SK-N-SH (cell line): ENCODE results near the gene PRKG1. TPM values are rescaled to one million over a fixed set of nuclear protein-coding genes. Genes with fewer than 3 reads are reported as not detected.

Experiments
- CTCF ChIA-PET: fragments of 300-600, 350-600 bp; formaldehyde crosslinking; extraction: SDS; loops from one replicate; lab custom pipeline; 2021; lab: Yijun Ruan, JAX
- POLR2A ChIA-PET: fragments of 350-600 bp; sonication (Branson Sonifier 250); formaldehyde crosslinking; extraction: SDS; loops from one replicate; lab custom pipeline; 2020; ENCODE audit warnings: antibody characterized with exemption, inconsistent platforms; lab: Yijun Ruan, JAX
- DNase-seq: peaks from one replicate; pipeline ENCODE4 v3.0.0; 2012
- H2AFZ ChIP-seq: fragments of 200-600 bp; sonication (generic); 2 replicates; pipeline ENCODE4 v1.8.1; 2016; ENCODE audit warnings: antibody characterized with exemption, mild to moderate bottlenecking, low read depth
- H3F3A ChIP-seq: fragments of 200-600 bp; sonication (generic); replicated peaks from 2 replicates; pipeline ENCODE3; 2016; ENCODE audit warnings: antibody characterized with exemption, mild to moderate bottlenecking; ENCODE audit not compliant: insufficient read depth
- H3K27ac ChIP-seq, 2 experiments: fragments of 200-500 bp in 1 of 2; fragments of 200-600 bp in 1 of 2; sonication (Bioruptor generic) in 1 of 2; sonication (generic), shearing (Covaris generic) in 1 of 2; 2 replicates each; pipeline versions ENCODE4 v1.5.1 to v1.6.1; 2014 to 2016; ENCODE audit warnings: low read depth in 2 of 2, inconsistent platforms in 1 of 2, low read length in 1 of 2, mild to moderate bottlenecking in 1 of 2, mixed read lengths in 1 of 2
- H3K27me3 ChIP-seq: fragments of 200-600 bp; sonication (generic), shearing (Covaris generic); 2 replicates; pipeline ENCODE4 v1.6.1; 2016; ENCODE audit warnings: mixed run types; ENCODE audit not compliant: insufficient read depth
- H3K36me3 ChIP-seq, 2 experiments: fragments of 200-500 bp in 1 of 2; fragments of 200-600 bp in 1 of 2; sonication (Bioruptor generic) in 1 of 2; sonication (generic) in 1 of 2; replicated peaks in 1 of 2; 2 replicates each; pipeline versions ENCODE3 to v1.5.1; 2014 to 2016; ENCODE audit warnings: low read length in 1 of 2, mild to moderate bottlenecking in 1 of 2; ENCODE audit not compliant: insufficient read depth in 2 of 2, control insufficient read depth in 1 of 2
- H3K4me1 ChIP-seq, 2 experiments: fragments of 200-500 bp in 1 of 2; fragments of 200-600 bp in 1 of 2; sonication (Bioruptor generic) in 1 of 2; sonication (generic), shearing (Covaris generic) in 1 of 2; 2 replicates each; pipeline versions ENCODE4 v1.5.1 to v1.6.1; 2014 to 2016; ENCODE audit warnings: low read depth in 1 of 2, low read length in 1 of 2, mixed run types in 1 of 2; ENCODE audit not compliant: insufficient read depth in 2 of 2, control insufficient read depth in 1 of 2
- H3K4me2 ChIP-seq: fragments of 200-600 bp; sonication (generic), shearing (Covaris generic); 2 replicates; pipeline ENCODE4 v1.6.1; 2017; ENCODE audit warnings: mixed run types
- H3K4me3 ChIP-seq, 2 experiments: fragments of 200-500 bp in 1 of 2; fragments of 200-600 bp in 1 of 2; sonication (Bioruptor generic) in 1 of 2; sonication (generic), shearing (Covaris generic) in 1 of 2; 2 replicates each; pipeline versions ENCODE4 v1.5.1 to v1.8.1; 2014 to 2016; ENCODE audit warnings: low read depth in 2 of 2, inconsistent platforms in 1 of 2, low read length in 1 of 2, mild to moderate bottlenecking in 1 of 2, mixed read lengths in 1 of 2, moderate library complexity in 1 of 2
- H3K79me2 ChIP-seq: fragments of 200-600 bp; sonication (generic); 2 replicates; pipeline ENCODE4 v1.8.1; 2017; ENCODE audit warnings: mild to moderate bottlenecking; ENCODE audit not compliant: insufficient read depth
- H3K9ac ChIP-seq: fragments of 200-600 bp; sonication (generic); 2 replicates; pipeline ENCODE4 v1.6.1; 2017; ENCODE audit warnings: mixed run types
- H3K9me2 ChIP-seq: fragments of 200-600 bp; sonication (generic); 2 replicates; pipeline ENCODE4 v1.6.1; 2017; ENCODE audit warnings: mixed run types
- H3K9me3 ChIP-seq: fragments of 200-600 bp; sonication (generic); 2 replicates; pipeline ENCODE4 v1.6.1; 2017; ENCODE audit warnings: mixed run types, mild to moderate bottlenecking, moderate library complexity
- H4K20me1 ChIP-seq: fragments of 200-600 bp; sonication (generic); 2 replicates; pipeline ENCODE4 v1.6.1; 2017; ENCODE audit warnings: mild to moderate bottlenecking, mixed run types; ENCODE audit not compliant: insufficient read depth
- EP300 ChIP-seq, 2 experiments: IDR thresholded peaks; 2 replicates each; pipeline versions ENCODE4 v1.4.0 to v1.6.1; 2012; ENCODE audit warnings: borderline replicate concordance in 1 of 2, low read depth in 1 of 2, low read length in 1 of 2
- EZH2phosphoT487 ChIP-seq: fragments of 200-600 bp; sonication (generic); IDR thresholded peaks from 2 replicates; pipeline ENCODE4 v1.6.1; 2017; ENCODE audit warnings: low read depth, mixed run types, mild to moderate bottlenecking, antibody characterized with exemption, moderate library complexity, borderline replicate concordance
- FOSL2 ChIP-seq: IDR thresholded peaks from 2 replicates; pipeline ENCODE4 v1.4.0; 2012; ENCODE audit warnings: low read depth, mild to moderate bottlenecking, moderate library complexity, borderline replicate concordance
- FOXJ3 ChIP-seq: sonication (generic); formaldehyde crosslinking; IDR thresholded peaks from 2 replicates; pipeline ENCODE4 v1.5.1; 2020; ENCODE audit warnings: mild to moderate bottlenecking, missing genetic modification reagents
- FOXM1 ChIP-seq: IDR thresholded peaks from 2 replicates; pipeline ENCODE4 v1.4.0; 2012; ENCODE audit warnings: low read depth, mild to moderate bottlenecking
- GATA2 ChIP-seq: sonication (generic); formaldehyde crosslinking; IDR thresholded peaks from 2 replicates; pipeline ENCODE4 v1.5.0; 2020; ENCODE audit warnings: mild to moderate bottlenecking, missing genetic modification reagents
- JUND ChIP-seq: IDR thresholded peaks from 2 replicates; pipeline ENCODE4 v1.4.0; 2012
- NFIC ChIP-seq: IDR thresholded peaks from 2 replicates; pipeline ENCODE4 v1.4.0; 2012; ENCODE audit warnings: borderline replicate concordance
- POLR2AphosphoS5 ChIP-seq: IDR thresholded peaks from 2 replicates; pipeline ENCODE4 v1.6.1; 2012; ENCODE audit warnings: low read depth, low read length
- RAD21 ChIP-seq: IDR thresholded peaks from 2 replicates; pipeline ENCODE4 v1.6.1; 2012; ENCODE audit warnings: mild to moderate bottlenecking, low read length
- RXRA ChIP-seq: IDR thresholded peaks from 2 replicates; pipeline ENCODE4 v1.4.0; 2012; ENCODE audit warnings: low read depth, mild to moderate bottlenecking, borderline replicate concordance
- SMC3 ChIP-seq: IDR thresholded peaks from 2 replicates; pipeline ENCODE4 v1.6.1; 2012; ENCODE audit warnings: low read depth, low read length, improper control_type of control experiment
- TCF12 ChIP-seq: IDR thresholded peaks from 2 replicates; pipeline ENCODE4 v1.4.0; 2012
- TEAD4 ChIP-seq: IDR thresholded peaks from 2 replicates; pipeline ENCODE4 v1.4.0; 2012; ENCODE audit warnings: mild to moderate bottlenecking, borderline replicate concordance; ENCODE audit not compliant: insufficient read depth
- YY1 ChIP-seq: IDR thresholded peaks from 2 replicates; pipeline ENCODE4 v1.4.0; 2012; ENCODE audit warnings: low read depth, mild to moderate bottlenecking
- WGBS: methylation state at CpG from one replicate; pipeline ENCODE4 v1.1.6; 2017; ENCODE audit warnings: low lambda C conversion rate; 5-methylcytosine and 5-hydroxymethylcytosine counted together
- polyA plus RNA-seq, 3 experiments: library from polyadenylated mRNA; depleted of rRNA; stranded (reverse); fragments of >200 nt; gene quantifications; 2 replicates each; pipeline ENCODE4 v1.2.3, GENCODE V29; 2012
- TF ChIP-seq, protein P1 (sequence below): IDR thresholded peaks from 2 replicates; pipeline ENCODE4 v1.6.1; 2012; ENCODE audit warnings: mild to moderate bottlenecking, low read depth, low read length, moderate library complexity
- TF ChIP-seq, protein P2 (sequence below): fragments of 150-350 bp; IDR thresholded peaks from 2 replicates; pipeline ENCODE4 v1.6.1; 2017; ENCODE audit warnings: antibody characterized with exemption, low read length, low read depth, borderline replicate concordance
- TF ChIP-seq, protein P3 (sequence below): fragments of 150-350 bp; IDR thresholded peaks from 2 replicates; pipeline ENCODE4 v1.6.1; 2016; ENCODE audit warnings: mild to moderate bottlenecking, low read depth, low read length
- TF ChIP-seq, protein P4 (sequence below): IDR thresholded peaks from 2 replicates; pipeline ENCODE4 v1.4.0; 2012; ENCODE audit warnings: low read depth, borderline replicate concordance
- TF ChIP-seq, protein P5 (sequence below): IDR thresholded peaks from 2 replicates; pipeline ENCODE4; 2012
- TF ChIP-seq, protein P6 (sequence below): IDR thresholded peaks from 2 replicates; pipeline ENCODE4 v1.4.0; 2012; ENCODE audit warnings: low read depth

Gene PRKG1
- polyA plus RNA-seq, 1 of the 3 experiments (the other 2 are of a cell fraction): 4.1 TPM

DNA sequence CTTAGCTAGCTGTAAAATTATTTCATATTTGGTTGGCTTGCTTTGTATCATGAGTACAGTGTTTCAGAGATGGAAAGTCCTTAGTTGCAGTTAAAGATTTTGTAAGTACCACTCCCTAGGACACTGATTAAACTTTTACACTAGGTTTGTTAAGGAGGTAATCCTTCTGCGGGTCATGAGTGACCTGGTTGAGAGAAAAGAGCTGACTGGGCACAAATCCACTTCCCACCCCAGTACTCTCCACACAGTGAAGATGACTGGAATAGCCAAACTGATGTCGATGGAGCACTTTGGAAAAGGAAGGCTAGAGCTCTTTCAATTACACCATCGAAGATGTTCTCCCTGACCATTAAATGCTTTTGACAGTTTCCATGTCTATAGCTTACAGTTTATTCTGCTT, 433.2 kb downstream of the PRKG1 start (continued):
- no peak for TF ChIP-seq TEAD4
- TF ChIP-seq, all 33 proteins: peak for 0

DNA sequence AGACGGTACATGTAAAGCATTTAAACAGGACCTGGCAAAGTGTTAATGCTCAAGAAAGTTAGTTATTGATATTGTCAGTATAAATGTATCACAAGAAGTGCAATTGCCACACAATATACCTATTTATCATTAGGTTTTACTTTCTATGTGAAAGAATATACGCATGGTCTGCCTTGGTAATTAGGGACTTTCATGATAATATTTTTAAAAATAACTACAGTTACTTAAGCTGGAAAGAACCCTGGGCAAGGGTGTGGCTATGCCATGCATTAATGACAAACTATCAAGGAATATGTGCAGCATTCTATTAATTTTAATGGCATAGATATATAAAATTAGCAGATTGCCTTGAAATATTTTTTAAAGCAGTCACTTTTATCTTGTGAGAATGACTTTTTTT, 433.9 kb downstream of the PRKG1 start:
- no peaks in the 10 kb centered on the region for H3K36me3 ChIP-seq
- no peak for DNase-seq
- no peaks in the 10 kb centered on the region for H3K9me2 ChIP-seq
- H3K9ac ChIP-seq: no peak overlapping the region
- no peaks in the 10 kb centered on the region for H3K79me2 ChIP-seq
- H3K4me2 ChIP-seq: no peak overlapping the region
- no peaks in the 10 kb centered on the region for H3K27me3 ChIP-seq
- no peaks in the 10 kb centered on the region for H3F3A ChIP-seq
- H3K9me3 ChIP-seq: no peaks in the 10 kb centered on the region
- WGBS: 87% methylated on average over 2 of the region's 2 CpGs
- H3K4me1 ChIP-seq: no peaks in the 10 kb centered on the region
- no peaks in the 10 kb centered on the region for H4K20me1 ChIP-seq
- CTCF ChIA-PET: interaction anchor here (0.6 kb wide), 1 partner anchor 98 kb away, joined by 3 read pairs; no protein-coding TSS in a partner anchor
- H2AFZ ChIP-seq: no peak overlapping the region
- no peak overlapping the region for H3K27ac ChIP-seq
- POLR2A ChIA-PET: no interaction called here
- TF ChIP-seq RXRA: no peak
- TF ChIP-seq, protein P1, sequence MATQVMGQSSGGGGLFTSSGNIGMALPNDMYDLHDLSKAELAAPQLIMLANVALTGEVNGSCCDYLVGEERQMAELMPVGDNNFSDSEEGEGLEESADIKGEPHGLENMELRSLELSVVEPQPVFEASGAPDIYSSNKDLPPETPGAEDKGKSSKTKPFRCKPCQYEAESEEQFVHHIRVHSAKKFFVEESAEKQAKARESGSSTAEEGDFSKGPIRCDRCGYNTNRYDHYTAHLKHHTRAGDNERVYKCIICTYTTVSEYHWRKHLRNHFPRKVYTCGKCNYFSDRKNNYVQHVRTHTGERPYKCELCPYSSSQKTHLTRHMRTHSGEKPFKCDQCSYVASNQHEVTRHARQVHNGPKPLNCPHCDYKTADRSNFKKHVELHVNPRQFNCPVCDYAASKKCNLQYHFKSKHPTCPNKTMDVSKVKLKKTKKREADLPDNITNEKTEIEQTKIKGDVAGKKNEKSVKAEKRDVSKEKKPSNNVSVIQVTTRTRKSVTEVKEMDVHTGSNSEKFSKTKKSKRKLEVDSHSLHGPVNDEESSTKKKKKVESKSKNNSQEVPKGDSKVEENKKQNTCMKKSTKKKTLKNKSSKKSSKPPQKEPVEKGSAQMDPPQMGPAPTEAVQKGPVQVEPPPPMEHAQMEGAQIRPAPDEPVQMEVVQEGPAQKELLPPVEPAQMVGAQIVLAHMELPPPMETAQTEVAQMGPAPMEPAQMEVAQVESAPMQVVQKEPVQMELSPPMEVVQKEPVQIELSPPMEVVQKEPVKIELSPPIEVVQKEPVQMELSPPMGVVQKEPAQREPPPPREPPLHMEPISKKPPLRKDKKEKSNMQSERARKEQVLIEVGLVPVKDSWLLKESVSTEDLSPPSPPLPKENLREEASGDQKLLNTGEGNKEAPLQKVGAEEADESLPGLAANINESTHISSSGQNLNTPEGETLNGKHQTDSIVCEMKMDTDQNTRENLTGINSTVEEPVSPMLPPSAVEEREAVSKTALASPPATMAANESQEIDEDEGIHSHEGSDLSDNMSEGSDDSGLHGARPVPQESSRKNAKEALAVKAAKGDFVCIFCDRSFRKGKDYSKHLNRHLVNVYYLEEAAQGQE: no peak
- no peak for TF ChIP-seq POLR2AphosphoS5
- TF ChIP-seq, protein P2, sequence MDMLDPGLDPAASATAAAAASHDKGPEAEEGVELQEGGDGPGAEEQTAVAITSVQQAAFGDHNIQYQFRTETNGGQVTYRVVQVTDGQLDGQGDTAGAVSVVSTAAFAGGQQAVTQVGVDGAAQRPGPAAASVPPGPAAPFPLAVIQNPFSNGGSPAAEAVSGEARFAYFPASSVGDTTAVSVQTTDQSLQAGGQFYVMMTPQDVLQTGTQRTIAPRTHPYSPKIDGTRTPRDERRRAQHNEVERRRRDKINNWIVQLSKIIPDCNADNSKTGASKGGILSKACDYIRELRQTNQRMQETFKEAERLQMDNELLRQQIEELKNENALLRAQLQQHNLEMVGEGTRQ: no peak
- TF ChIP-seq FOSL2: no peak
- TF ChIP-seq EZH2phosphoT487: no peak
- TF ChIP-seq RAD21: no peak
- TF ChIP-seq, protein P3, sequence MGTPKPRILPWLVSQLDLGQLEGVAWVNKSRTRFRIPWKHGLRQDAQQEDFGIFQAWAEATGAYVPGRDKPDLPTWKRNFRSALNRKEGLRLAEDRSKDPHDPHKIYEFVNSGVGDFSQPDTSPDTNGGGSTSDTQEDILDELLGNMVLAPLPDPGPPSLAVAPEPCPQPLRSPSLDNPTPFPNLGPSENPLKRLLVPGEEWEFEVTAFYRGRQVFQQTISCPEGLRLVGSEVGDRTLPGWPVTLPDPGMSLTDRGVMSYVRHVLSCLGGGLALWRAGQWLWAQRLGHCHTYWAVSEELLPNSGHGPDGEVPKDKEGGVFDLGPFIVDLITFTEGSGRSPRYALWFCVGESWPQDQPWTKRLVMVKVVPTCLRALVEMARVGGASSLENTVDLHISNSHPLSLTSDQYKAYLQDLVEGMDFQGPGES: no peak
- TF ChIP-seq YY1: no peak
- TF ChIP-seq EP300 (IDR thresholded peaks at IDR 0.05; ENCODE audit: borderline replicate concordance in 1 of 2, low read depth in 1 of 2, low read length in 1 of 2): no peak
- TF ChIP-seq, protein P4, sequence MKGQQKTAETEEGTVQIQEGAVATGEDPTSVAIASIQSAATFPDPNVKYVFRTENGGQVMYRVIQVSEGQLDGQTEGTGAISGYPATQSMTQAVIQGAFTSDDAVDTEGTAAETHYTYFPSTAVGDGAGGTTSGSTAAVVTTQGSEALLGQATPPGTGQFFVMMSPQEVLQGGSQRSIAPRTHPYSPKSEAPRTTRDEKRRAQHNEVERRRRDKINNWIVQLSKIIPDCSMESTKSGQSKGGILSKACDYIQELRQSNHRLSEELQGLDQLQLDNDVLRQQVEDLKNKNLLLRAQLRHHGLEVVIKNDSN: no peak
- TF ChIP-seq NFIC: no peak
- TF ChIP-seq SMC3: no peak
- TF ChIP-seq FOXJ3: no peak
- TF ChIP-seq, protein P5, sequence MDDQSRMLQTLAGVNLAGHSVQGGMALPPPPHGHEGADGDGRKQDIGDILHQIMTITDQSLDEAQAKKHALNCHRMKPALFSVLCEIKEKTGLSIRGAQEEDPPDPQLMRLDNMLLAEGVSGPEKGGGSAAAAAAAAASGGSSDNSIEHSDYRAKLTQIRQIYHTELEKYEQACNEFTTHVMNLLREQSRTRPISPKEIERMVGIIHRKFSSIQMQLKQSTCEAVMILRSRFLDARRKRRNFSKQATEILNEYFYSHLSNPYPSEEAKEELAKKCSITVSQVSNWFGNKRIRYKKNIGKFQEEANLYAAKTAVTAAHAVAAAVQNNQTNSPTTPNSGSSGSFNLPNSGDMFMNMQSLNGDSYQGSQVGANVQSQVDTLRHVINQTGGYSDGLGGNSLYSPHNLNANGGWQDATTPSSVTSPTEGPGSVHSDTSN: no peak
- TF ChIP-seq JUND: no peak
- TF ChIP-seq, protein P6, sequence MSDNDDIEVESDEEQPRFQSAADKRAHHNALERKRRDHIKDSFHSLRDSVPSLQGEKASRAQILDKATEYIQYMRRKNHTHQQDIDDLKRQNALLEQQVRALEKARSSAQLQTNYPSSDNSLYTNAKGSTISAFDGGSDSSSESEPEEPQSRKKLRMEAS: no peak
- no peak for TF ChIP-seq FOXM1
- no peak for TF ChIP-seq GATA2 (CRISPR knock-in tag)
- no peak for TF ChIP-seq TCF12
- H3K4me3 ChIP-seq: no peak overlapping the region
